GM12892 (cell line): ENCODE measurements around the gene DYRK2.
A peak's percentile ranks its signal among the peaks of the same experiment; 100 is the strongest.

Experiments
- POLR2A ChIP-seq: IDR thresholded peaks from 2 replicates; pipeline ENCODE4 v1.6.1; 2011; ENCODE audit warnings: low read depth, low read length, control low read depth
- POLR2AphosphoS5 ChIP-seq: IDR thresholded peaks from 2 replicates; pipeline ENCODE4 v1.6.1; 2011; ENCODE audit warnings: low read depth, low read length, control low read depth
- TAF1 ChIP-seq: IDR thresholded peaks from 2 replicates; pipeline ENCODE4 v1.6.1; 2011; ENCODE audit warnings: low read depth, mild to moderate bottlenecking, control low read depth, low read length, borderline replicate concordance

- TF ChIP-seq POLR2A (0 out of 2 replicates have a peak, but pooled peaks have one; percentile 20), POLR2AphosphoS5 (no peak), TAF1 (no peak)
Observed at GRCh38 chr12:67655829-67656228, 7.3 kb downstream of the DYRK2 start.
